GM18858 (cell line): ENCODE results near the gene SLC2A1.

ENCODE experiments used
- ATAC-seq: cut with Tn5 transposase; IDR thresholded peaks from one replicate; pipeline ENCODE4 v1.9.1; 2021; ENCODE audit not compliant: unreplicated experiment

Gene SLC2A1

DNA sequence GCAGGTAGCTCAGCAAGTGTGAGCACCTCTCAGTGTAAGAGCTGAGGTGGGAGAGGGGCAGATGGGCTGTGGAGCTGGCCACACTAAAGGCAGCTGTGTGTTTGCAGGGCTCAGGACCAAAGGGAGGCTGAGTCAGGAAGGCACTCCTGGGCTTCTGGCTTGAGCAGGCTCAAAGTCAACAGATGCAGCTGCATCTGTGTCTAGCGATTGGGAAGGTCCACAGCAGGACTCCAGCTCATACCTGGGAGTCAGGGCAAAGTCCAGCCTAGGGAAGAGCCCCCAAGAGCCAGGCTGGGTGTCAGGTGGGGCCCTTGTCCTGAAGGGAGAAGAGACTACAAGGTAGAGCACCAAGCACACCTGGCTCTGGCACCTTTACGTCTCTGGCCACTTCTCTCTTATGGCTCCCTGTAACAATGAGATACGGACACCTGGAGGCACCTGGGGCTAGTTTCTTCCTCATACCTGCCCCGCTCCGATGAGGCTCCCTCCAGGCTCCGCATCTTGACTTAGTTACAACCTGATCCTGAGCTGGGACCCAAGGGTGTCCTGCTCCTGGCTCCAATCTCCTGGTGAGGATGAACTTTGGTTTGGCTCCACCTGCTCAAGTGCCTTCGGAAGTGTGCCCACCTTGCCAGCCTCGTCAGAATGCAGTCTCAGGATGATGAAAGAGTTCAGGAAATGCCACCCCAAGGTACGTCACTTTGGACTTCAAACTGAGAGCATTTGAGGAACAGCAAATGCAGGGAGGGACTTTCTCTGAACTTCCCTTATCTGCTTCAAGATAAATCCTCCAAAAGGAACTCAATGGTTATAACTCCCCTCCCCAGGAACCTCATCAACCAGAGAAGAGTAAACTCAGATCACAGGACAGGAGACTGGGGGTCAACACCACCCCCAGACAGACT lies 21.5 kb upstream of the SLC2A1 start:
- no peak for ATAC-seq

DNA sequence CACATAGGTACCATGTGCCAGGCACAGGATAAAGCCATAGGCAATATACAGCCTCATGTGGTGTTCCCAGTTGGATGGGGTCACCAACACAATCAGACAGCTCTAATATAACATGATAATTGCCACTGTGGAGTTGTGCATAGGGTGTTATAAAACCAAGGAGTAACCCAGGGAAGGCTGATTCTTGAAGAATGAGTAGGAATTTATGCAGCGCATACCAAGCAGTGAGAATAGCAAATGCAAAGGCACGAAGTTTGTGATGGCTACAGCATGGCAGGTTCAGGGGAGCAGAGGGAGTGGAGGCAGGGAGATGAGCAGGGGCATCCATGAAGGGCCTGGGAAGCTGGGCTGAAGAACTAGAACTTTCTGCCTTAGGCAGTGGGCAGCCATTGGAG lies 20.4 kb upstream of the SLC2A1 start:
- ATAC-seq, result no peak

DNA sequence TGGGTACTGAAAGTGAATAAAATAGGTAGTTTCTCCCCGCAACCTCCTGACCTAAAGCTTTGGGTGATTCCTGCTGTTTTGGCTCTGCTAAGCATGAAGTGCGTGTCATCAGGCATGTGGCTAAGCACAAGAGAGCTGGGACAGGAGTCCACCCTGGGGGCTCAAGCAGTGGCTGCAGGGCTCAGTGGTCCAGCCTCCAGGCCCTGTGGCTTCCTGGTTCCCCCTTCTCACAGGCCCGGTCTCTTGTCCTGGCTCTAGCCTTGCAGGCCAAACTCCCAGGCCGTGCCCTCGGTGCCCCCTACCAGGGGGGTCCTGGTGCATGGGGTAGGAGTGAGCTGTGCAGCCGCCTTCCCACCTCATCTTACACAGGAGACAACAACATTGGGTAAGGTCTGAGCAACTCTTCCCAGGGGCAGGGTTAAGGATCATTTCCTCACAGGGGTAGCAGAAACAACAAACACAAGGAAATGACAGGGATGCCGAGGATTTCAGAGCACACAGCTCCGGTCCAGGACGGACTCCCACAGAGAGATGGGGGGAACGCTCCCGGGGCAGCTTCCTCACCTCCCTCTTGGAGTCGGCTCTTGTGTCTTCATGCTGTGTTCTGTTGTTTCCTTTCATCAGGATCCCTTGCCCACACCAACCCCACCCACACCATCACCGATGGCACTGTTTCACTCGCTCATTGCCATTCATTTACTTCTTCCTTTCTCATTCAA lies 19.8 kb upstream of the SLC2A1 start:
- ATAC-seq, result no peak

DNA sequence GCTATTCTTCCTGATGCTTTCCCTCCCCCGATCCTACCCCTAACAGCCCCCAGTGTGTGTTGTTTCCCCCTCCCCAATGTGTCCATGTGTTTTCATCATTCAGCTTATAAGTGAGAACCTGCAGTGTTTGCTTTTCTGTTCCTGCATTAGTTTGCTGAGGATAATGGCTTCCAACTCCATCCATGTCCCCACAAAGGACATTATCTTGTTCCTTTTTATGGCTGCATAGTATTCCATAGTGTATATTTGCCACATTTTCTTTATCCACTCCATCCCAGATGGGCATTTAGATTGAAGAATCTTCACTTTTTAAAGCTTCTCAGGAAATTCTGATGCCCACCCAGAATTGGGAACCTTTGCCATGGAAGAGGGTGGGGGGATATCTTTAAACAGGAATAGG lies 19.0 kb upstream of the SLC2A1 start:
- no peak for ATAC-seq

DNA sequence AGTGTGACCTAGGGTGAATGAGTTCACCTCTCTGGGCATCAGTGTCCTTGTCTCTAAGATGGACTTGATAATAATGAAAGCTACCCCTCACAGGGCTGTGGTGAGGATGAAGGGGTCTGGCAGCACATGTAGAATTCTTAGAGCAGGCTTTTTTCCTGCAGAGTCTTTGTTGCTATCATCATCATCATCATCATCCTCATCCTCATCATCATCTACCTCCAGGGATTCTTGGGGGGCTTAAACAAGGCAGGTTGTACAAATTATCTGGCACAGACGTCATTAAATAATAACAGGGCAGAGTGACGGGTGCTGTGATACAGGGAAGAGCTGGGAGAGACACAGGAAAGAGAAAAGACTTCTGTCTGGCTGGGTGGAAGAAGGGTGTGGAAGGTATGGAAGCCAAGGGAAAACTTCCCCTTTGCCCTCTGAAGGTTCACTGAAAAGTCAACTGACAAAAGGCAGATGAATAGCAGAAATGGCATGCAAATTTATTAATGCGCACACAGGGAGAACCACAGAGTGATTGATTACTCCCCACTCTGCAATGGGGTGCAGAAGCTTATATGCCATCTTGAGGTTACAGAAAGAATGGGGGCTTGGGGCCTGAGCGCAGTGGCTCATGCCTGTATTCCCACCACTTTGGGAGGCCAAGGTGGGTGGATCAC lies 17.0 kb upstream of the SLC2A1 start:
- no peak for ATAC-seq

DNA sequence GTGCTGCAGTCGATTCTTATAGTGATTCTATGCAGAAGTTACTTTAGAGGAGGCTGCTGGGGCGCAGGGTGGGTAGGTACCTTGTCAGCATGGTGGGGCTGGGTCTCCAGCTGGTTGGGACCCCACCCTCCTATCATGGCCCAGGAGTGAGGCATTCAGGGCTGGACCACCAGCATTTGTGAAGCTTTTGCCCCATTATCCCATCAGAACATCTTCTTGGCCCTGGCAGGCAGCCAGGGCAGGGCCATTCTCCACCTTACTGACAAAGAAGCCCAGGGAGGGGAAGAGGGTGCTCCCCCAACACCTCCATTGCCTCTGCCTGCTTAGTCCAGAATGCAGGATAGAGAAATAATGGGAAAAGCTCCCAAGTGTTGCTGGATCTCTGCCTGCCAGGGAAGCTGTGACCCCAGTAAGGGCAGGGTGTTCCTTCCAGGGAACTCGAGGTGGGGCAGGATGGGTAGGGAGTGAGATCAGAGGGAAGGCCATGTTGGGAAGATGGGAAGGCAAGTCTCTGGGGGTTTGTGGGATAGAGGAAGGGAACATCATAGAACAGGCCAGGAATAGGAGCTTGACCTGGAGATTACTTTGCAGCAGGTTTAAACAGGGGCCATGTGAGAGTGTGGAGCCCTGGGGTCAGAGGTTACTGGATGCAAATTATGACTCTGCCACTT lies 16.2 kb upstream of the SLC2A1 start:
- no peak for ATAC-seq

DNA sequence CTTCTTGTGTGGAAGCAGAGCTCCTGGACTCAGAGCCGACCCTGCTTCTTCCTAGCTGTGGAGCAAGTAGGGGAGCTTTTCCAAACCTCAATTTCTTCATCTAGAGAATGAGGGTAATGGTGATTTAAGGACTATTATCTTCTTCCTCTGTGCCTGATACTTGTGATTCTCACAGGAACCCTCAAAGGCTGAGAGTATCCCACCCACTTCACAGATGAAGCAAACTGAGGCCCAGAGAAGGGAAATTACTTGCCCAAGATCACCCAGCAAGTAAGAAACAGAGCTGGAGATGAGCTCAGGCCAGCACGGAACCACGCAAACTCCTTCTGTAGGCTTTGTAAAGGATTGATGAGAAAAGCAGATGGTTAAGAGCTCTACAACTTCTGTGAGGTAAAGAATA lies 15.1 kb upstream of the SLC2A1 start:
- no peak for ATAC-seq

DNA sequence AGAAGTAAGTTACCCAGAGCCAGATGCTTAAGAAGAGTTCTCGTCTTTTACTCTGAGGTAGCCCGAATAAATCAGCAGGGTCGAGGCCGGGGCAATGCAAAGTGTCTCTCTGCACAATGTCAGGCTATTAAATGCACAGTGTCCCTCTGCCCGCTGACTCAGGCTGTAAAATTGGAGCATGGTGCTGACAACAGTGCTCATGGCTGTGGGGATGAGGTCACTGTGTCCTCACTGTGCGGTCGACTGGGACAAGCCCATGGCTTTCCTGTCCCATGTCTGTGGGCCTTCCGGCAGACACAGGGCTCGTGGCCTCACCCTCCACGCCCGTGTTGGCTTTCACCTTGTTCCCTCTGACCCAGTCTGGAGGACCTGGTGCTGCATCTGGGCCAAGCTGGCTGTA lies 14.6 kb upstream of the SLC2A1 start:
- no peak for ATAC-seq

DNA sequence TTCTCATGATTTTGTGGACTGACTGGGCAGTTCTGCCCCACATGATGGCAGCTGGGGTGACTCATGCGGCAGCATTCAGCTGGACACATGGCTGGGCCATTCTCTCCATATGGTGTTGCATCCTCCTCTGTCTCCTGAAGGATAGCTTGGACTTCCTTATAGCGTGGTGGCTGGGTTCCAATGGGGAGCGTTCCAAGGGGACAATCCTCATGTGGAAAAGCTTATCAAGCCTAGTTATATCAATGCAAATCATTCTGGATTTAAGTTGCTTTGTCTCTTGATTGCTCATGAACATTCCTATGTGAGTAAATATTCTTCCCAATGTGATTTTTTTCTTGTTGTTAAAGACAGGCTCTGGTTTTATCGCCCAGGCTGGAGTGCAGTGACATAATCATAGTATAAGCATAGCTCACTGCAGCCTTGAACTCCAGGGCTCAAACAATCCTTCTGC lies 13.2 kb upstream of the SLC2A1 start:
- no peak for ATAC-seq

DNA sequence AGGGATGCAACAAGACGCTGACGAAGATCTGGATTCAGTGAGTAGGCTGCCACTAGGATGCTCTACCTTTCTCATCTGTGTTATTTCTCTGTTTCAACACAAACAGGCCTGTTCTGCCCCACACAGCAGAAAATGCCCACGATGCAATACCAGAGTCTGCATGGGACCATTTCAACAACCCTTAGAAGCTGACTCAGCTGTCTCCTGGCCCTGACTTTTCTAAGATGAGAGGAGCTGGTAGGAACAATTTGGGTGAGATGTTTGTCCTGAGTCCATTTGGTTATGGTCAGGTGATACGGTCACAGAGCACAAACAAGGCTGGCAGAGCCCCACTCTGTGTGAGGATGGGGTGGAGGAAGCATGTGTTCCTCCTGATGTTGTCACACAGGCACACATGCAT lies 11.5 kb upstream of the SLC2A1 start:
- no peak for ATAC-seq

DNA sequence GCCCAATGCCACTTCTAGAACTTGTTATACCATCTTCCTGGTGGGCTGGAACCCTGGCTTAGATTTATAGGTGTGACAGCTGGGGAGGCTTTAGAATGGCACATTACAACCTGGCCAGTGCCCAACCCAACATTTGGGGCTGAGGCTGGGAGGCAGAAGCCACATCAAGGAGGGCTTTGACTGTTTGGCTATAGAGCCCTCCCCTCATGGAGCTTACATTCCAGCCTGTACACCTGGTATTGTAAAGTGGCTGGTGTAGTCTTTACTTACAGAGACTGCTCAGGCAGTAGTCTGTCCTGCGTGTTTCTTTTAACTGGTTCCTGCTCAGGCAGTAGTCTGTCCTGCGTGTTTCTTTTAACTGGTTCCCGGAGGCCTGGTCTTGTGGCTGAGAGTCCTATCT lies 10.0 kb upstream of the SLC2A1 start:
- no peak for ATAC-seq

DNA sequence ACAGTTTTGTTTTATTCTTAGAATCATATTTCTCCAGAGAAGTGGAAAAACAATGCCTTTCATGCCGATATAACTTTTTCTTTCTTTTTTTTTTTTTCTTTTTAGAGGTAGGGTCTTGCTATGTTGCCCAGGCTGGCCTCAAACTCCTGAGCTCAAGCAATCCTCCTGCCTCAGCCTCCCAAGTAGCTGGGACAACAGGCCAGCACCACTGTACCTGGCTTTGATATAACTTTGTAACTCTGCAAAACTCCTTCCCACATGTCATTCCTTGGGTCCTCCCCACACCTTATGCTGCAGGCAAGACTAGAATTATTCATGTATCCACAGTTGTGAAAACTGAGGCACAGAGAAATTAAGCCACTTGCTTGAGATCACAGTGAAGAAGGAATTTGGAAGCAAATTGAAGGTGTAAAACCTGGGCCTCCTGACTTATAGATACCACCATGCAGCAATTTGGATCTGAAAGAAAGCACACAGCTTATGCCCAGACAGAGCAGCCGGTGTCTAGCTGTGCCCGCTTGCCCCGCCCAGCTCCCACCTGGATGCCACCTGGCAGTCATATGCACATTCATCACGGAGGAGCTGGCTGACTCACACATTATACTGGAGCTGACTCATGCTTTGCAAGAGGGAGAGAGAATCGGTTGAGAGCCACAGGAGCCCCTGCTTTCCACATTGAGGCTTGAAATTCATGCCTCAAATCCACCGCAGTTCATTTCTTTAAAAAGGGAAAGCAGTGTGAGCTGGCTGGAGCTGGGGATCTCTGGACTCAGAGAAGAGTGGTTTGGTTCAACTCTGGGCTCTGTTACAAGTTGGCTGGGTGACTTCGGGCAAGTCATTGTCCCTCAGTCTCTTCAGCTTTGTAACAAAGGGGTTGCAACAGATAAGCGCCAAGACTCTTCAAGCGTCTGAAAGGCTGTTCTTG lies 8.3 kb upstream of the SLC2A1 start:
- no peak for ATAC-seq

DNA sequence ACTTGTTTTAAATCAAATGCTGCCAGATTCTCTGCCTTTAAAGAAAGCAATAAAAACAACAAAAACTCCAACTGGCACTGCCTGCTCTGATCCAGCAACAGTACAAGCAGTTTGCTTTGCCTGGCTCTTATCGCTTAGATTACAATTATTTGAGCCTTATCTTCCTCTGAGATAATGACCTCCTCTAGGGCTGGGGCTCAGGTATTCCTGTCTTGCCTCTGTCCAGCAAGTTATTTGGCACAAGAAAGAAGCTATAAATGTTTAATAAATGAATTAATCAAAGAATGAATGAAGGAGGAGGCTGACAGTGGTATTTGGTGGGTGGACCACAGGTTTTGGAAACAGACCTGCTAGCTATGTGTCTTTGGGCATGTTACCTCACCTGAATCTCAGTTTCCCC lies 6.7 kb upstream of the SLC2A1 start:
- no peak for ATAC-seq

DNA sequence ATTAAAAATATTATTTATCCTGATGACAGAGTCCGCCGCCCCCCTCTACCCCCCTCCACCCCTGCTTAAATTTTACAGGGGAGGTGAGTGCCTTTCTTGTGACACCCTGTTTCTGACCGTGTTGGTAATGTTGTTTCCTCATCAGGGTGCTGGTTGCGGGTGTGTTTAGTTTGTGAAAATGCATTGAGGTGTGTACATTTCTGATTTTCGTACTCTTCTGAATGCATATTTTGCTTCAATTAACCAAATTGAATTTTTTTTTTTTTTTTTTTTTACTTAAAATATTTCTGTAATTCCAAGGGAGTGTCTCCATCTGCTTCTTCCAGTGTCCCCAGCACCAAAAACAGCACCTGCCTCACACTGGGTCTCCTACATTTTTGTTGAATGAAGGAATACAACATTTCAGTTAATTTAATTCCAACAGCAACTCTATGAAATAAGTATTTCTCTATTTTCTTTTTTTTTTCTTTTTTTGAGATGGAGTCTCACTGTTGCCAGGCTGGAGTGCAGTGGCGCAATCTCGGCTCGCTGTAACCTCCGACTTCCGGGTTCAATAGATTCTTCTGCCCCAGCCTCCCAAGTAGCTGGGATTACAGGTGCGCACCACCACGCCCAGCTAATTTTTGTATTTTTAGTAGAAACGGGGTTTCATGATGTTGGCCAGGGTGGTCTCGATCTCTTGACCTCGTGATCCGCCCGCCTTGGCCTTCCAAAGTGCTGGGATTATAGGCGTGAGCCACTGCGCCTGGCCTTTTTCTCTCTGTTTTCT lies 5.6 kb upstream of the SLC2A1 start:
- no peak for ATAC-seq

DNA sequence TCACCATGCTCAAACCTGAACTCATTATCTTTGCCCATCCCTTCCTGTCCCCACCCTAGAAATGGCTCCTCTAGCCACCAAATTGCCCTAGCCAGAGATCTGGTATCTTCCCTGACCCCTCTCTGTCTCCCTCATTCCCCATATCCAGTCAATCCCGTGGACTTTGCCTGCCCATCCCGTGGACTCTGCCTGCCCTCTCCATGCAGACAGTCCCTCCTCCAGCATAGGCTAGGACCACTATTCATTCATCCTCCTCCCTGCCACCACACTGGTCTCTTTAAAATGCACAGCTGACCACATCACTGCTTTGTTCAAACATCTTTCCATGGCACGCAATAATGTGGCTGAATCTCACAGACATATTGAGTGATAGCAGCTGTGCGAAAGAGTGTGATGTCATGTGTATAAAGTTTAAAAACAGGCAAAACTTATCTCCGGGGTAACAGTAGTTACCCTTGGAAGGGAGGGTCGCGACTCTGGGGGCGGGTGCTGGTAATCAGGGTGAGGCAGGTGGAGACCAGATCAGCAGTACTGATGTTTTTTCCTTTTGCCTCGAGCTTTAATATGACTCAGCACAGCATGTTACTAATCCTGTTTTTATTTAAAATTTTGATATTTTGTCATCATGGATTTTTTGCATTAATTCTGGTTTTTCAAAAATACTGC lies 4.8 kb upstream of the SLC2A1 start:
- no peak for ATAC-seq

DNA sequence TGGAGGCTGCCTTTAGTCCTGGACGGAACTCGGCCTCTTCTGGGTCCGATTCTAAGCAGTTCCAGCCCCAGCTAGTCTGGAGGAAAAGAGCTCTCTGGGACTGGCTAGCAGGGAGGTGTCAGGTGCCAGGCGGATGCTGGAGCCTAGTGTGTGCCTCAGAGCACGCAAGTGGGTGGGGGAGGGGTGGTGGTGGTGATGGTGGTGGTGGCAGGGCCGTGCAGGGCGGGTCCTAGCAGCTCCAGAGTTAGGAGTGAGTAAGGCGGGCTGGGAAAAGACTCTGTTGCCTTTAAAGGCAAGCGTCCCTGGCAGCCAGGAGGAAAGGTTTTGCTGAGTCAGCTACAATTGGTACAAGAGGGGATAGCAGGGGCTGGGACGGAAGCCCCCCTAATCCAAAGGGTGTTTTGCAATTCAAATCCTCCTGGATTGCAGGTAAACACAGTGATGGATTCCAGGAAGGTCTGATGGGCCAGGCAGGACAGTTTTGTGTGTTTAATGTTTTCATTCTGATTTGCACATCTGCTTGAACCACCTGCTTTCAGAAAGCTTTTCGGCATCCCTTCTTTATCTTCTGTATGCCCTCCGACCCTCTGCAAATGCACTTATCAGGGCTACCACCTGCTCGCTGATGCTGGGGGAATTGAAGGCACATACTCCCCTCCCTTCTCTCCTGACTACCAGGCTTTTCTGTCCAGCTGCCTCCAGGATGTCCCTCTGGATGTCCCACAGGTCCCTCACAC lies 4.1 kb upstream of the SLC2A1 start:
- no peak for ATAC-seq

DNA sequence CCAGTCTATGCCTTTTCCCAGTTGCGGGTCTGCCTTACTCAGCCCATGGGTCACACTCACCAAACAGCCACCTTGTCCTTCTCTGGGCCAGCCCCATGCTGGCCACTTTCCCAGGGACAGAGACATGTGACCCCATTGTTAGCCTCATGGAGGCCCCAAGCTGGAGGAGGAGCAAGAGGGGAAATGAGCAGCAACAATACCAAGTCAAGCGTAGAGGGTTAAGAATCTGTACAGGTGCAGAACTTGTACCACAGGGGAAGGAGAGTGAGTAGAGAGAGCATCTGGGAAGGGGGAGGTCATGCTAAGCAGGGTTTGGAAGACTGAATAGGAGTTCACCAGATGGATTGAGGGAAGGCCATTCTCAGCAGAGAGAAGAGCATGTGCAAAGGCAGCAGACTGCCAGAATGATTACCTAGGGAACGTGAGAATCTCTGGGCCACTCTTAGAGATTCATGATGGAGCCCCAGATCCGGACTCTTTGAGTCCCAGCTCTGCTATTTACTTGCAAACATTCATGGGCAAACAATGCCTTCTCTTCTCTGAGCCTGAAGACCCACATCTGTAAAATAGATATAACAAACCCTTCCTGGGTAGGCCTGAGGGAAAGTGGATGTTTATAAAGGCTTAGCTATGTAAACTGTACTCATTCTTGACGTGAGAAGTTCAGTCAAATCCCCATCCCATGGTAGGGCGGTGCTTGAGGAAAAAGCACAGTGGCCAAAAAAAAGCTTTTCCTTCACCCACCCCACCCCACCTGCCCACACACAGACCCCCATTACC lies 2.8 kb upstream of the SLC2A1 start:
- ATAC-seq, result no peak
